Lower leg skin (tissue), 4 donors: ENCODE results near the gene JKAMP. TPM values are rescaled to one million over a fixed set of nuclear protein-coding genes. Genes with fewer than 3 reads are reported as not detected.

Experiments
- DNase-seq, 2 donors: peaks; one replicate each; pipeline ENCODE4 v3.0.0-alpha.2; 2019; ENCODE audit warnings: low spot score in 2 of 2
- H3K4me3 ChIP-seq: fragments of 200-600 bp; sonication (generic); 2 replicates; pipeline ENCODE4 v1.5.1; 2017; ENCODE audit warnings: mild to moderate bottlenecking, low read depth; ENCODE audit not compliant: poor library complexity, severe bottlenecking
- POLR2A ChIP-seq, 2 donors: fragments of 450-650 bp; IDR thresholded peaks; one replicate each; pipeline ENCODE4 v1.6.1; 2016 to 2017; ENCODE audit warnings: antibody characterized with exemption in 2 of 2, mild to moderate bottlenecking in 1 of 2, moderate library complexity in 1 of 2
- WGBS, 2 donors: methylation state at CpG; one replicate each; pipeline ENCODE4 v1.1.5; 2018; 5-methylcytosine and 5-hydroxymethylcytosine counted together
- intact Hi-C: fragments of 100-400 bp; cut with DNase I; formaldehyde crosslinking; loops from one replicate; pipeline ENCODE4 v1.15.0; 2023; ENCODE audit warnings: low total_unique reads
- total RNA-seq, 4 donors: library from RNA; depleted of rRNA; stranded (reverse); fragments of >200 nt; gene quantifications; one replicate each; pipeline ENCODE4 v1.1.0, GENCODE V29; 2016
- TF ChIP-seq, protein P1 (sequence below), 3 donors: fragments of 450-650 bp; IDR thresholded peaks; one replicate each; pipeline ENCODE4 v1.5.1; 2016; ENCODE audit warnings: antibody characterized with exemption in 3 of 3, mild to moderate bottlenecking in 3 of 3, moderate library complexity in 2 of 3

JKAMP gene
- total RNA-seq, 4 donors from 2014 or later = 37.0 to 62.5 (median 47.6) TPM

DNA sequence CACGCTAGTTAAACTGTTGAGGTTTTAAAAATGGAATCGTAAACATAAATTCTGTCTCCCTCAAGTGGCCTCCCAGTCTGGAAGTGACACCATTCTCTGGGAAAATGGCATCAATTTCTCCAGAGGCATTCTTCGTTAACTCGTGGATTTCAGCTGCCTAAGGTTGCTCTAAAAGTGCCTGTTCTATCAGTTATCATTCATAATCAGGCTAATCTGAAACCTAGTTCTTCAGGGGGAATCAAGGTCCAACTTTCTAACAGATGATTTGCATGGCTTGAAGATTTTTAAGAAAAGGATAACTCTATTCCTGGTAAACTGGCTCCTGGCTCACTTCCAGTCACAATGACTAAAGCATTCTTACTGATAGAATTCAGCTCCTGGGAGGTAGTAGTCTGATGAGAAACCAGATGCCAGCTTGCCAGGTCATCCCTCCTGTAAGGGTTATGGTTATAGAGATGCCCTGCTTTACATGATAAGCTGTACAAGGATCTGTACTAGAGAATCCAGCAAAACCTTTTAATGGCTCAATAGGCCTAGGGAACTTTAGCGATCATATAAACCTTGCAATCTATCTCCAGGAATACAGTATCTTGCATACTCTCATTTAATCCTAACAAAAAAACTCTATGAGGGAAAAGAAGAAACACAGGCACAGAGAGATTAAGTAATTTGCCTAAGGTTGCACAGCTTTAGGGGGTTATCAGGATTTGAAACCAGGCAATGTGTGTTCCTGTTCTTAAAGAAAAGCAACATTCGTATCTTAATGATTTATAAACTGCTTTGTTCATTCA lies 1.6 kb upstream of the JKAMP start:
- 27 to 30% methylated on average over 6 of the region's 6 CpGs for WGBS, 2 donors
- TF ChIP-seq, protein P1, sequence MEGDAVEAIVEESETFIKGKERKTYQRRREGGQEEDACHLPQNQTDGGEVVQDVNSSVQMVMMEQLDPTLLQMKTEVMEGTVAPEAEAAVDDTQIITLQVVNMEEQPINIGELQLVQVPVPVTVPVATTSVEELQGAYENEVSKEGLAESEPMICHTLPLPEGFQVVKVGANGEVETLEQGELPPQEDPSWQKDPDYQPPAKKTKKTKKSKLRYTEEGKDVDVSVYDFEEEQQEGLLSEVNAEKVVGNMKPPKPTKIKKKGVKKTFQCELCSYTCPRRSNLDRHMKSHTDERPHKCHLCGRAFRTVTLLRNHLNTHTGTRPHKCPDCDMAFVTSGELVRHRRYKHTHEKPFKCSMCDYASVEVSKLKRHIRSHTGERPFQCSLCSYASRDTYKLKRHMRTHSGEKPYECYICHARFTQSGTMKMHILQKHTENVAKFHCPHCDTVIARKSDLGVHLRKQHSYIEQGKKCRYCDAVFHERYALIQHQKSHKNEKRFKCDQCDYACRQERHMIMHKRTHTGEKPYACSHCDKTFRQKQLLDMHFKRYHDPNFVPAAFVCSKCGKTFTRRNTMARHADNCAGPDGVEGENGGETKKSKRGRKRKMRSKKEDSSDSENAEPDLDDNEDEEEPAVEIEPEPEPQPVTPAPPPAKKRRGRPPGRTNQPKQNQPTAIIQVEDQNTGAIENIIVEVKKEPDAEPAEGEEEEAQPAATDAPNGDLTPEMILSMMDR (IDR thresholded peaks at IDR 0.05) = no peak
- TF ChIP-seq POLR2A (IDR thresholded peaks at IDR 0.05) = no peak

DNA sequence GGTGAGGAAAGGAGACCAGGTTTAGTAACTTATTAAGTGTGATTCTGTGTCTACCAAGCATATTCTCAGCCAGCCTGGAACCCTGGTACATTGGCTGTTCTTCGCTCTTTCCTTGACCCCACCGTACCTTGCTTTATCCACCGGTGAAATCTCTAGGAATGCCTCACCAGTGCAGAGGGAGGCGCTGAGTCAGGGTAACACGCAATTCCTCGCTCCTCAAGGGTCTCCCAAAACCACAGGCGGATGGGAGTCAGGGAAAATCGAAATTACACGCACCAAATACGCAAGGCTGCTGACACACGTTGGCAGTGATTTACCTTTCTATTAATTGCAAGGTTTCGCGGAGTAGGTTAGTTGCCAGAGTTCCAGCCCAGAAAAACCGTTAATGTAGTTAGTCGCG lies 954 bp upstream of the JKAMP start:
- intact Hi-C loops = no loop called here
- TF ChIP-seq, protein P1 (IDR thresholded peaks at IDR 0.05) = no peak
- TF ChIP-seq POLR2A (IDR thresholded peaks at IDR 0.05) = no peak
- no peak for DNase-seq
- WGBS, 2 donors = 3 to 4% methylated on average over 11 to 16 of the region's 16 CpGs
- peak overlapping the region; percentile 88 for H3K4me3 ChIP-seq

More for the DNA sequence above, 1.6 kb upstream of the JKAMP start:
- intact Hi-C loops = no loop called here
- H3K4me3 ChIP-seq = no peak overlapping the region
- no peak for DNase-seq

DNA sequence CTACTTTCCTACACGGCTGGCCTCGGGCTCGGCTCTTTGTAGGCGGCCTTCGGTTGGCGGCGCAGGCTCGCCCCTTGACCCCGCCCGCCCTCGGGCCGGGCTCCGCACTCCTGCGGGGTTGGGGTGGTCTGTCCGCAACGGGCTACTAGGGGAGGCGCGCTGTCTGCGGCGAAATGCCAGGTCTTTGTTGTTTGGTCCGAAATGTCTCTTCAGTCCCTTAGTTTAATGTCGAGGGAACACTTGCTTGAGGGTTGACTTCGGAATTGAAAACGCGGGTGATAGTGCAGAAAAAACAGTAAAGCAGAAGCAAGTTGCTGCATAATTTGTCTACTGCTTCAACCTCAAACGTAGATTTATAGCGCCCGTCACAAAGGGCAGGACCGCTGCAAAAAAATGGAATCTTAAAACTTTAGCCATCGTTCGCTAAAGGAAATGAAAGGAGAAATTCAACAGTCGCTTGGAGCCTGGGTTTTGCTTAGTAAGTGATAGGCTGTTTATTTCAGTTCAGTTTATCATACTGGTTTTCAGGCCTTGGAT lies 390 bp downstream of the JKAMP start:
- H3K4me3 ChIP-seq = peak overlapping the region; percentile 88
- no peak for DNase-seq
- 0% methylated on average over 20 to 31 of the region's 32 CpGs for WGBS, 2 donors
- intact Hi-C loops = no loop called here
- TF ChIP-seq POLR2A (IDR thresholded peaks at IDR 0.05) = no peak
- TF ChIP-seq, protein P1 (IDR thresholded peaks at IDR 0.05) = no peak

DNA sequence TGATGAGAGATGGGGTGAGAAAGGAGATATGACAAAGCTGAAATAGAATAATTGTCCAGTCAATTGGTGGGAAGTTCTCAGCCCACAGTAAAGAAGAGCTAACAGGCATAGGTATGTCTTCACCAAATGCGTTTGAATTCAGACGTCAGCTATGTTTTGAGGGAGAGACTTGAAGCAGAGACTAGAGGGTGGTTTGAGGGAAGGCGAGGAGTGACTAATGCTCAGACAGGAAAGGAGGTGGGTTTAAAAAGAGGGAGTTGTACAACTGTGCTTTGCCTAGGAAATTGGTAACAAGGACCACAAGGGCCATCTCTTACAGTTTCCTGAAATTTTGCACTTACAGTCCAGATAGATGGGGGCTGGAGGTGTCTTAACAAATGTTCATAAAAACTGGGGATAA lies 6.4 kb downstream of the JKAMP start:
- DNase-seq = no peak
- intact Hi-C loops = no loop called here
- TF ChIP-seq, protein P1 (IDR thresholded peaks at IDR 0.05) = no peak
- TF ChIP-seq POLR2A (IDR thresholded peaks at IDR 0.05) = no peak
- WGBS, 2 donors = 91 to 92% methylated on average over 3 of the region's 3 CpGs
- H3K4me3 ChIP-seq = no peak overlapping the region

DNA sequence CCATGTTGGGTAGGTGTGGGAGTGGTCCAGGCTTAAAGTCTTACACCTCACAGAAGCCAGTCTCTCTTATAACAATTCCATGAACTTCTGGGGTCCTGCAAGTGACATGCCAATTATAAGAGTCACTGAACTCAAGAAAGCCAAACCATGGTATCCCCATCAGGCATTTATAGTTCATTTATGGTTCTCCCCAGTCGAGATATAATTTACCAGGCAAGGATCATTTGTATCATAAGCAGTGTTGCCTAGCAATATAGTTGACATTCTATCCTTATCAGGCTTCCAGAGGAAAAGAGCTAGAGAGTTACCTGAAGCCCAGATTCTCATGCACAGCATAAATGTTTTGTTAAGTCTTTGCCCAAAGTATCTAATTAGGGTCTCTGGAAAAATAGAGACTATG lies 8.1 kb downstream of the JKAMP start:
- DNase-seq = no peak
- TF ChIP-seq POLR2A (IDR thresholded peaks at IDR 0.05) = no peak
- TF ChIP-seq, protein P1 (IDR thresholded peaks at IDR 0.05) = no peak
- WGBS, 2 donors = 85 to 89% methylated on average over 1 of the region's 1 CpG
- intact Hi-C loops = no loop called here
- no peak overlapping the region for H3K4me3 ChIP-seq
